AG20443 (cell line): Measurements from ENCODE around the gene TAMALIN.
A peak's percentile ranks its signal among the peaks of the same experiment; 100 is the strongest.

Experiments
- DNase-seq: peaks from one replicate; pipeline ENCODE4 v3.0.0; 2012; ENCODE audit warnings: low spot score, mixed read lengths

The TAMALIN gene

DNA sequence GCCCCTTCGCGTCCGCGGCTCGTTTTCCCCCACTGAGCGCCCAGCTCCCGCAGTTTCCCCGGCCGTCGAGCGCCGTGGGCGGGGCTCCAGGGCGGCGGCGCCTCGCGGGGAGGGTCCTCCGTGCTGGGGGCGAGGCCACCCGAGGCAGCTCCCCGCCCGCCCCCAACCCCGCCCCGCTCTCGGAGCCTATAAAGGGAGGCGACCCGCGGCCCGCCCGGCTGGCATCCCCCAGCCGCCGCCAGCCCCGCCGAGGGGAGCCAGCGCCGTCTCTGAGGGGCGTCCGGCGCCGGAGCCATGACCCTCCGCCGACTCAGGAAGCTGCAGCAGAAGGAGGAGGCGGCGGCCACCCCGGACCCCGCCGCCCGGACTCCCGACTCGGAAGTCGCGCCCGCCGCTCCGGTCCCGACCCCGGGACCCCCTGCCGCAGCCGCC is at the start of gene TAMALIN:
Gene TAMALIN, plus strand, starts transcription at position 221 of the 432 bp plus-strand sequence. Its CDS starts 74 bp downstream, at position 295.
- peak; percentile 94 for DNase-seq

DNA sequence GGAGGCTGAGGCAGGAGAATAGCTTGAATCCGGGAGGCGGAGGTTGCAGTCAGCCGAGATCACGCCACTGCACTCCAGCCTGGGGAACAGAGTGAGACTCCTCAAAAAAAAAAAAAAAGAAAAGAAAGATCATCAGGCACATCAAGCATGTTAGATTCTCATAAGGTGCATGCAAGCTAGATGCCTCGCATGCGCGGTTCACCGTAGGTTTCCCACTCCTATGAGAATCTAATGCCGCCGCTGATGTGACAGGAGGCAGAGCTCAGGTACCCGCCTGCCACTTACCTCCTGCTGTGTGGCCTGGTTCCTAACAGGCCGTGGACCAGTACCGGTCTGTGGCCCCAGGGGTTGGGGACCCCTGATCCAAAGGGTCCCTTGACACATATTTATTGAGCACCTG is 48.2 kb upstream of the TAMALIN start:
- no peak for DNase-seq

DNA sequence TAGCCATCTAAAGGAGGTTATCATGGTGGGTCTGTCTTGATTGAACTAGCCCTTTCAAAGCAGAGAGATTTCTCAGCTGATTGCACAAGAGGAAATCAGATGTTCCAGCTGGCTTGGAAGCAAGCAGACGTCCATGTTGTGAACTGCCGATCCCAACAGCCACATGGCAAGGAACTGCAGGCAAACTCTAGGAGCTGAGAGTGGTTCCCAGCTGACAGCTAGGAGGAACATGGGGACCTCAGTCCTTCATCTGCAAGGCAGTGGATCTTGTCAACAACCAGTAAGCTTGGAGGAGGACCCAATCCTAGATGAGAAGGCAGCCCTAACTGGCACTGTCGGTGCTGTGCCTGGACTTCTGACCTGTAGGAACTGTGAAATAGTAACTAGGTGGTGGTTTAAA is 47.5 kb upstream of the TAMALIN start:
- DNase-seq, result peak; percentile 35

DNA sequence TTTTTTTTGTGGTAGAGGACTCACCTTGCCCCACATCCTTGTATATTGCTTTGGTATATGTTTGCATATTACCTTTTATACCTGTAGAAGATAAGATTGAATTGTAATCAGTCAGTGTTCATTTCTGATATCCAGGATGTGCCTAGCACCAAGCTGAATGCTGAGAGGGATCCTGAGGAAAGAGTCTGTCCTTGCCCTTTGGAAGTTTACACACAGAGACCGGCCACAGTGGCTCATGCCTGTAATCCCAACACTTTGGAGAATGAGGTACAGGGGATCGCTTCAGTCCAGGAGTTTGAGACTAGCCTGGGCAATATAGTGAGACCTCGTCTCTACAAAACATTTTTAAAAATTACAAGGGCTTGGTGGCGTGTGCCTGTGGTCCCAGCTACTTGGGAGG is 46.8 kb upstream of the TAMALIN start:
- DNase-seq, result no peak

DNA sequence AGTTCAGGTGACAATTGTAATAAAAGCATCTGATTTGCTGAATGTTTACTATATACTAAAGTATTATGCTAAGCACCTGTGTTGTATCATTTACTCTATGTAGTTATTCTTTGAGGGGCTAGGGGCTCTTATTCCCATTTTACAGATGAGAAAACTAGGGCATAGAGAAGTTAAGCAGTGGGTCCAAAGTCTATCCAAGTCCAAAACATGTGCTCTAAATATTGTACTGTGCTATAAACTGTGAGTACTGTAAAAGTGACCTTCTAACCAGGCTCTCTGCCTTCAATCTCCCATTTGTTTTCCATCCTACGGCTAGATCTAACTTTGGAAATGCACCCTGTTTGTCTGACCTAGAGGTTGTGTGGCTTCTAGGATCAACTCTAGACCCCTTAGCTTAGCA is 46.3 kb upstream of the TAMALIN start:
- no peak for DNase-seq

DNA sequence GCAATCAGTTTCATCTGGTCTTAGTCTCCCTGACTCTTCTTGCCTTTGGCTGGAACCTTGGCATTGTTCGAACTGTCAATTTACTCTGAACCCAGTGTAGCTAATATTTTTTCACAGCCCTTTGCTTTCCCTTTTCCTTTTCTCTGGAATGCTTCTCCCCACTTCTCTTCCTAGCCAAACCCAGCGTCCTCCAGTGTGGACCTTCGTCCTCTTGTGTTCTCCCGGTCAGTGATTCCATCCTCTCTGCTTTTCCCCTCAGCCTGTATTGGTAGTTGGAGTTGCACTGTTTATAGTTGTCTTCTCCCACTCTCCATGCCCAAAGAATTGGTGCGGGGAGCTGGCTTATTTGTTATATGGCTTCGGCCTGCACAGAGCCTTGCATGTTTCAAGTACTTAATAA is 45.9 kb upstream of the TAMALIN start:
- DNase-seq, result no peak

DNA sequence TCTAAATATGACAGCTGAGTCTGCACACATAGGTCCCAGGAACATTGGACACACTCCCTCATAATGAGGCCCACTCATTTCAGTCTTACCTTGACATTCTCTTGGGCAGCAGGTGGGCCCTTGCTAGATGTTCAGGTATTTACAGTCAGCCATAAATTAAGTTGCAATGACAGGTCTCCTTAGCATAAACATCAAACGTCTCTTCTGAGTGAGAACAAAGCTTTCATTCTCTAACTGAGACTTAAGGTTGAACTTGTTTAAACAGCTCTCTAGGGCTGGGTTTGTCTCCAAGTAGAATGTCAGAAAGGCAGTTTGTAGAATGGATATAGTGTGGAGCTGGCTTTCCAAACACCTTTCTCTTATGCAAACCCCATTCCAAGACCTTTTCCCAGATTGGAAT is 44.9 kb upstream of the TAMALIN start:
- DNase-seq, result no peak

DNA sequence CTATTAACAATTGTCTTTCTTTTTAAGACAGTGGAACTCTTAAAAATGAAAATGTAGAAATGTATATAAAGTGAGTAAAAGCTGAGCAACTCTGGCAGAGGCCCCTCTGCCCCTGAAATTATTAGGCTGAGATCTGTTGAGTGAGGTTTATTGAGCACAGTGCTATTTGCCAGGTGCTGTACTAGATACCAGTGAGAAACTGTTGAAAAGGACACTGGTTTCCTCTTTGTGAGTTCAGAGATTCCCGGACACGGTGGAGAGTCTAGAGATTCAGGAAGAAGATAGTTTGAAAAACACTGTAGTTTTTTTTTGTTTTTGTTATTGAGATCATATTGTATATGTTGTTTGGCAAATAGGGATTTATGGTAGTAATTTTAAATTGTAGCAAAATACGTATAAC is 44.0 kb upstream of the TAMALIN start:
- no peak for DNase-seq

DNA sequence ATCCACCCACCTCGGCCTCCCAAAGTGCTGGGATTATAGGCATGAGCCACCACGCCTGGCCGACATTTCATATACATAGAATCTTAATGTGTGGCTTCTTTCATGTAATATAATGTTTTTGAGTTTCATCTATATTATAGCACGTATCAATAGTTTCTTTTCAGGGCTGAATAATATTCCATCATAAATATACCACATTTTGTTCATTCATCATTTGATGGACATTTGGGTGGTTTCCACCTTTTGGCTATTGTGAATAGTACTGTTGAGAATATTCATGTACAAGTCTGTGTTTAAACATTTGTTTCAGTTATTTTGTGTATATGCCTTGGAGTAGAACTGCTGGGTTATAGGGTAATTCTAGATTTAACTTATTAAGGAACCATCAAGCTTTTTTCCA is 43.3 kb upstream of the TAMALIN start:
- DNase-seq, result no peak

DNA sequence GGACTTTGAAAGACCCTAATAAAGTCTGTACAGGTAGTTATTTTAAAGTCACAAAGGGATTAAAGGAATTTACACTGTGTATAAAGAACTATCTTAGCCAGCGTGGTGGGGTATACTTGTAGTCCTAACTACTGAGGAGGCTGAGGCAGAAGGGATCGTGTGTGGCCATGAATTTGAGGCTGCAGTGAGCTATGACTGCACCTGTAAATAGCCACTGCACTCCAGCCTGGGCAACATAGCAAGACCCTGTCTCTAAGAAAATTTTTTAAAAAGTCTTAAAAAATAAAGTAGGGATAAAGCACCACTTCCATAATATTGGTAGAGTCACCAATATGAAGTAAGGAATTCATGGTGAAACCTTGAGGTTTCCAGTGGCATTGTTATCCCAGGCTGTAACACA is 37.1 kb upstream of the TAMALIN start:
- DNase-seq, result no peak

DNA sequence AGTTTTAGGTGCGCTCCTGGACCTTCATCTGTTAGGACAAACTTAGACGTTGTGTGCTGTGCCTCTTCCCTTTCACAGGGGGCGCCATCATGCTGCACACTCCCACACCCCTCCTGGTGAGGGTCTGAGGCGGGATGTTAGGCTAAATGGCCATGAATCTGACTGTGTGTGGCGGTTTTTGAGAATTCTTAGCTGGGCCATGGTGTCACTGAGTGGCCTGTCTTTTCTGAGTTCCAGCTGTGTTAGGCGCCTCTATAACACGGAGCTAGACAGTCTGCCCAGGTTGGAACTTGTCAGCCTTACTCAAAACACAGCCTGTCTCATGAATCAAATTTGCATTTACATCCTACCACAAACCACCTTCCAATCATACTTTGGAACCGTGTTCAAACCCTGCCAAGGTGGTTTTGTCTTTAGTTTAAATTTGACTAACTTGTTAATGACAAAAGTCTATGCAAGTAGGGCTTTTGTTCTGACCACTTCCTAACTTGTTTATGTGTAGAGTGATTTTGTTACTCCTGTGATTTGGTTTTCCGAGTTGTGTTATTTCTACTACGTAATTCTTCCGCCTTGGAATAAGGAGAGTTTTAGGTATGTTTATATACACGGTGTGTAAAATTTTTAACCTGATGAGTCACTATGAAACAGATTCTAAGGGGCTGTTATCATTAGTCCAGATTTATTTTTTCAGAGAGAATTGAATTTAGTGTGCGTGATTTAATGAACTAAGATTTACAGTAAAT is 35.7 kb upstream of the TAMALIN start:
- no peak for DNase-seq

DNA sequence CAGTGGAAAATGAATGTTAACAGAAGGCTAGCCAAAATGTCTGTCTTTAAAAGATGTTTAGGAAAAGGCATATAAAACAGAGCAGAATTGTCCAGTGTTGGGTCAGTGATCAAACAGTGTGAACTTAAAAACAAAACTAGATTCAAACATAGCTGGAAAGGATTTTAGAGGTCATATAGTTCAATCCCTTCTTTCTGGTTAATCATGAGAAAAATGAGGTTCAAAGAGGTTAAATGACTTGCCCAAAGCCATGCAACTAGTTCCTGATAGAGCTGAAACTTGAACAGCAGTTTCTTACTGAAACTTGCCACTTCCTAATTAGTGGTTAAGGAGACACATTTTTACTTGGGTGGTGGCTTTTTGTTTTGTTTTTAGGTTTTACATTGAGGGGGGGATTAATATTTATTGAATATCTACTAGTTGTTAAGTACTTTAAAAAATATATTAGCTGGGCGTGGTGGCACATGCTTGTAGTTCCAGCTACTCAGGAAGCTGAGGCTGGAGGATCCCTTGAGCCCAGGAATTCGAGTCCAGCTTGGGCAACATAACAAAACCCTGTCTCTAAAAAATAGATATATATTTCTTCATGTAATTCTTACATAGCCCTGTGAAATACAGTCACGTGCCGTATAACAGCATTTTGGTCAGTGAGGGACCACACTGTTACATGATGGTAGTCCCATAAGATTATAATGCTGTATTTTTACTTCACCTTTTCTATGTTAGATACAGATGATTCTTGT is 34.9 kb upstream of the TAMALIN start:
- no peak for DNase-seq

DNA sequence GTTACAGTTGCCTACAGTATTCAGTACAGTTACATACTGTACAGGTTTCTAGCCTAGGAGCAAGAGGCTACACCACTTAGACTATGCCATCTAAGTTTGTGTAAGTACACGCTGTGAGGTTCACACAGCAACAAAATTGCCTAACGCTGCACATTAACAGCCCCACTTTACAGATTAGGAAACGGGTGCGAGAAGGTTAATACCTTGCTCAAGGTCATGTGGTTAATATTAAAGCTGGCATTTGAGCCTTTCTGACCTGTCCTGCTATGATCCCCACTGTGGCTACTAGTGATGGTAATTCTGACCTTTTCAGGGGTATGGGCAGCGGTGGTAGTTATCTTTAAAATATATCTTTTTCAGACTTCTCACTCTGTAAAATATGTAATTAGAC is 34.3 kb upstream of the TAMALIN start:
- no peak for DNase-seq

DNA sequence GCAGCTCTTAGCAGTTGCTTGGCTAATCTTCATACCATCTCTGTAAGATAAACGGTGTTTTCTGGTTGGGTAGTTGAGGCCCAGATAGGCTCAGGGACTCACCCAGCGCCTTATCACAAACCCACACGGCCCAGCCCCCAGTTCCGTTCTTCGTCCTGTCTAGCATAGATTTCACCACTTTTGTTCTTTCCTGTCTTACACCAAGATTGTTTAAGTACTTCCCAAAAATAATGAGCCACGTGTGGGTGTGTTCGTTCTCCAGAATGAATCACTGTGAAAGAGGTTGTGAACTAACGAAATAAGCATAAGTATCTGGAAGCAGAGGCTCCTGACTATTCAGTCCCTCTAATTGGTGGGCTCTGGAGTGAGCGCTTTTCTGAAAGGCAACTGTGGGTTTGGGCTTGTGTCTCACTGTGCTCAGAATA is 33.9 kb upstream of the TAMALIN start:
- DNase-seq, result peak; percentile 58

DNA sequence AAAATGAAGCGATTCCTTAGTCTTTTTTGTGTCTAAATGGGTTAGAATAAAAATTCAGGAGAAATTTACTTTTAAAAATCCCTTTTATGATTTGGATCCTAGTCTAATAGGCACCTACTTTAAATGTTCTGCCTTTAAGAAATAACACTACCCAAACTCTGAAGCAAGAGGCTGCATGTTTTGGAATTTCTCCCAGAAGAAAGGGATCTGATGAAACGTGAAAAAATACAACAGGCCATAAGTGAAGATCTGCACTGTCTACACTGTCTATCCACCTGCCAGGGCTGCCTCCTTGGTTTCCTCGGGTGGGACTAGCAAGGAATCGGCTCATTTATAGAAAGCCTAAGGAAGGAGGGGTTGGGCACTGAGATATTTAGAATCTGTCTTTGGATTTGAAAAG is 33.2 kb upstream of the TAMALIN start:
- peak; percentile 48 for DNase-seq

DNA sequence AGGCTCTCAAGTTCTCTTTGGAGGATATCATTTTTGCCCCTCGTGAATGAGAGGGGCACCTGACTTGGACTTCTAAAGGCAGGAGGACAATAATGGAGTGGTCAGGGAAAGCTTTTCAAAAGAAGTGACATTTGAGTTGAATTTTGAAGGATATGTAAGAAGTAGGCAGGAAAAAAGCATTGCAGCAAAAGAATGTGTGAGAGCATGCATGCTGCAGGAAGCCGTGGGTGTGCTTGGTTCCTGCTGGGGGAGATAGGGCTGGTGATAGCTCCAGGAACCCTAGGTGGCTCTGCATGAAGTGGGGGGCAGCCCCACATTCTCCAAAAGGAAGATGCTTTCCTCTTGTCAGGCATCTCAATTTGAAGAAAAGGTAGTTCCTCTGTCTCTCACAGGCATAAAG is 32.1 kb upstream of the TAMALIN start:
- DNase-seq, result no peak

DNA sequence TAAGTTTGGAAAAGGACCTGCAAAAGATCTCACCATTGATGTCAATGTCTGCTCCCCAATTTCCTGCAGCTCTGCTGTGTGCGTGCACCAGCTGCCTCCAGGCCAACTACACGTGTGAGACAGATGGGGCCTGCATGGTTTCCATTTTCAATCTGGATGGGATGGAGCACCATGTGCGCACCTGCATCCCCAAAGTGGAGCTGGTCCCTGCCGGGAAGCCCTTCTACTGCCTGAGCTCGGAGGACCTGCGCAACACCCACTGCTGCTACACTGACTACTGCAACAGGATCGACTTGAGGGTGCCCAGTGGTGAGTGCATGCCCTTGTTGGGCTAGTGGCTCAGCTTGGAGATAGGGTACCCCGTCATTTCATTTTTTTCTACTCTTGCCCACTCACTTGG is 31.6 kb upstream of the TAMALIN start:
- DNase-seq, result no peak

DNA sequence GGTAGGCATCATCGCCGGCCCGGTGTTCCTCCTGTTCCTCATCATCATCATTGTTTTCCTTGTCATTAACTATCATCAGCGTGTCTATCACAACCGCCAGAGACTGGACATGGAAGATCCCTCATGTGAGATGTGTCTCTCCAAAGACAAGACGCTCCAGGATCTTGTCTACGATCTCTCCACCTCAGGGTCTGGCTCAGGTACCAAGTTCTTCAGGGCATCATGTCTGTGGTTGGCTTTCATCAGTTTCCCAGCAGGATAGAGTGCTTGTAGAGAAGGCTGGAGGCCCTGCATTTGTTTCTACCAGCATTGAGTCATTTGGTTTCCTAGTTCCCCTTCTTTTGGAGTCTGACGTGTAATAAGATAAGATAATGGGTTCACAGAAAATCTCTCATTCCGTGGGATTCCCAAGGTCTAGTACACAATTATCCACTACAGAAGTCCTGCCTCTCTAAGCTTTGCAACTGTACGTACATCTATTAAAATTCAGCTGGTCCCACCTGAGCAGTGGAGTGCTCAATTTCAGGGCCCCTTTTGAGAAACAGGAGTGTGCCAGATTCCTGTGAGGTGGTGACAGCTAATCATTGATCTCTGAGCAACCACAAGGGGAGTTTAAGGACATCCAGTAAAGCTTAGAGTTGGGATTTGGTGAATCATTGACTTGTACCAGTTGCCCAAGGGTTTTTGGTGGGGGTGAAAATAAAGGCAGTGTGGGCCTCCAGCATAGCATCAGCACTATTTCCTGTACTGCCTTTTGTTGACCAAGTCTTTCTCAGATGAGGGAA is 30.2 kb upstream of the TAMALIN start:
- peak; percentile 40 for DNase-seq

DNA sequence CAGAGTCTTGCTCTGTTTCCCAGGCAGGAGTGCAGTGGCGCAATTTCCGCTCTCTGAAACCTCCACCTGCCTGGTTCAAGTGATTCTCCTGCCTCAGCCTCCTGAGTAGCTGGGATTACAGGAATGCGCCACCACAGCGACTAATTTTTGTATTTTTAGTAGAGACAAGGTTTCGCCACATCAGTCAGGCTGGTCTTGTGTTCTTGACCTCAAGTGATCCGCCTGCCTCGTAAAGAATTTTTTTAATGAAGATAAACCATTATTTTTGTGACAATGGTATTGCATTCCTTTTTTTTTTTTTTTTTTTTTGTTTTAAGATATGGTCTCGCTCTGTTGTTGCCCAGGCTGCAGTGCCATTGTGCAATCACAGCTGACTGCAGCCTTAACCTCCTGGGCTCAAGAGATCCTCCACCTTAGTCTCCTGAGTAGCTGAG is 29.4 kb upstream of the TAMALIN start:
- DNase-seq, result no peak

DNA sequence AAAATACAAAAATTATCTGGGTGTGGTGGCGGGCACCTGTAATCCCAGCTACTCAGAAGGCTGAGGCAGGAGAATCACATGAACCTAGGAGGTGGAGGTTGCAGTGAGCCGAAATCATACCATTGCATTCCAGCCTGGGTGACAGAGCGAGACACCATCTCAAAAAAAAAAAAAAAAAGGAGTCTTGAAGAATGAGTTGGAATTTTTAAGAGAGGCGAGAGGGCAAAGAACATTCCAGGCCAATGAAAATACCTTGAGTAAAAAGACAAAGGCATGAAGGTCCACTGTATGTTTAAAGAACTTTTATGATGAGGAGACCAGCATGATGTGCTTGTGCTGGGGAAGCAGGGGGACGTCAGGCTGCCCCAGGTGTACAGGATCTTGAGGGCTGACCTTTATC is 27.4 kb upstream of the TAMALIN start:
- DNase-seq, result peak; percentile 30

DNA sequence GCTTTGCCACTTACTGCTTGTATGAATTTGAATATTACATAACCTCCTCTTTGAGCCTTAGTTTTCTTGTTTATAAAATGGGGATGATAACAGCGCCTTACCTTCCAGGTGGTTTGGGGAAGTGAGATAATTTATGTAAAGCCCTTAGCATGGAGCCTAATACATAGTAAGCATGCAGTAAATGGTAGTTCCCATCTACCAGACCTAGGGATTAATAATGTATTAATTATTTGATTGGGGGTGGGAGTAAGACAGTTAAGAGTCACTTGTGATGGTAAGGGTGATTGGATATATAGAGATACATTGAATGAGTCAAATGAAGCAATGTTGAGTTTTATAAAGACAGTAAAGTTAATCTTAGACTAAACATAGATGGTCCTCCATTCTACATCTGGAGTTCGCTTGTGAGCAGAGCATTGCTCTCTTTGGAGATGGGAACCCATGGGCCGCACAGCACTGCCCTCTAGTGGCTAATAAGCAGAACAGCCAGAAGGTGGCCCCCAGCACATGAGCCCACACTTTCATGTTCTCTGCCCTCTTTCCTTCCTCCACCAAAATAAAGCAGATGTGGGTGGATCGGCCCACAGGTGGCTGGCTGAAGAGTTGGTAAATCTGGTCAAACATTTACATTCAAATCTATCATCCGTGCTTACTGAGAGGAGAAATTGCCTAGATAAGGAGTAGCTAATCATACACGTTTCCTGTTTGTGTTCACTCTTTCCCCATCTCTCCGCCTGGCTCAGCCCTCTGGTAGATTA is 26.5 kb upstream of the TAMALIN start:
- peak; percentile 92 for DNase-seq

DNA sequence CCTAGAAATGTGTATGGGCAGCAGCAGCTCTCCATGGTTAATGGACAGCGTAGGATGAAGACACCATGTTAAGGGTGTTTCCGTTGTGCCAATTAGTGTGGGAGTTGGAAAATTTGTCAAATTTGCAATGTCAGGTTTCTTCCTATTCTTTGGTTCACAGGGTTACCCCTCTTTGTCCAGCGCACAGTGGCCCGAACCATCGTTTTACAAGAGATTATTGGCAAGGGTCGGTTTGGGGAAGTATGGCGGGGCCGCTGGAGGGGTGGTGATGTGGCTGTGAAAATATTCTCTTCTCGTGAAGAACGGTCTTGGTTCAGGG is 26.0 kb upstream of the TAMALIN start:
- no peak for DNase-seq
